SK-N-SH treated with all-trans-retinoic acid at 6 μM for 48 hours (cell line): ENCODE results near the gene LRP8.

Experiments
- ARNTL ChIP-seq: fragments of 450-650 bp; formaldehyde crosslinking; IDR thresholded peaks from 2 replicates; pipeline ENCODE4 v1.5.0; 2020; ENCODE audit warnings: low read depth, mild to moderate bottlenecking, moderate library complexity, borderline replicate concordance
- CREB5 ChIP-seq: fragments of 250-450 bp; sonication (Bioruptor Pico); IDR thresholded peaks from 2 replicates; pipeline ENCODE4 v1.5.1; 2020; ENCODE audit warnings: low read depth, mild to moderate bottlenecking, moderate library complexity
- CSDC2 ChIP-seq: fragments of 250-450 bp; sonication (Bioruptor Pico); IDR thresholded peaks from 2 replicates; pipeline ENCODE4 v1.5.0; 2020; ENCODE audit warnings: mild to moderate bottlenecking, moderate library complexity
- CSRNP3 ChIP-seq: fragments of 250-450 bp; sonication (Bioruptor Pico); IDR thresholded peaks from 2 replicates; pipeline ENCODE4 v1.5.1; 2021; ENCODE audit warnings: mild to moderate bottlenecking, moderate library complexity
- PATZ1 ChIP-seq: fragments of 250-450 bp; sonication (Bioruptor Pico); IDR thresholded peaks from 2 replicates; pipeline ENCODE4 v1.8.0; 2020; ENCODE audit warnings: mild to moderate bottlenecking, moderate library complexity, borderline replicate concordance
- PPARA ChIP-seq: fragments of 250-450 bp; sonication (Bioruptor Pico); IDR thresholded peaks from 2 replicates; pipeline ENCODE4 v1.5.0; 2020; ENCODE audit warnings: mild to moderate bottlenecking, borderline replicate concordance
- TCF4 ChIP-seq: fragments of 250-450 bp; sonication (Bioruptor Pico); IDR thresholded peaks from 2 replicates; pipeline ENCODE4 v1.8.0; 2021; ENCODE audit warnings: mild to moderate bottlenecking, moderate library complexity, borderline replicate concordance
- ZFP3 ChIP-seq: fragments of 250-450 bp; sonication (Bioruptor Pico); IDR thresholded peaks from 2 replicates; pipeline ENCODE4 v1.5.0; 2020; ENCODE audit warnings: mild to moderate bottlenecking, moderate library complexity
- ZFP30 ChIP-seq: fragments of 450-650 bp; formaldehyde crosslinking; IDR thresholded peaks from 2 replicates; pipeline ENCODE4 v1.5.0; 2022; ENCODE audit warnings: mild to moderate bottlenecking, moderate library complexity
- ZNF565 ChIP-seq: fragments of 450-650 bp; formaldehyde crosslinking; conservative IDR thresholded peaks from 2 replicates; pipeline ENCODE4 v1.5.0; 2020; ENCODE audit warnings: low read depth, mild to moderate bottlenecking, moderate library complexity
- TF ChIP-seq, protein P1 (sequence below): fragments of 250-450 bp; sonication (Bioruptor Pico); IDR thresholded peaks from 2 replicates; pipeline ENCODE4 v1.8.0; 2021; ENCODE audit warnings: low read depth, mild to moderate bottlenecking, moderate library complexity, borderline replicate concordance

DNA sequence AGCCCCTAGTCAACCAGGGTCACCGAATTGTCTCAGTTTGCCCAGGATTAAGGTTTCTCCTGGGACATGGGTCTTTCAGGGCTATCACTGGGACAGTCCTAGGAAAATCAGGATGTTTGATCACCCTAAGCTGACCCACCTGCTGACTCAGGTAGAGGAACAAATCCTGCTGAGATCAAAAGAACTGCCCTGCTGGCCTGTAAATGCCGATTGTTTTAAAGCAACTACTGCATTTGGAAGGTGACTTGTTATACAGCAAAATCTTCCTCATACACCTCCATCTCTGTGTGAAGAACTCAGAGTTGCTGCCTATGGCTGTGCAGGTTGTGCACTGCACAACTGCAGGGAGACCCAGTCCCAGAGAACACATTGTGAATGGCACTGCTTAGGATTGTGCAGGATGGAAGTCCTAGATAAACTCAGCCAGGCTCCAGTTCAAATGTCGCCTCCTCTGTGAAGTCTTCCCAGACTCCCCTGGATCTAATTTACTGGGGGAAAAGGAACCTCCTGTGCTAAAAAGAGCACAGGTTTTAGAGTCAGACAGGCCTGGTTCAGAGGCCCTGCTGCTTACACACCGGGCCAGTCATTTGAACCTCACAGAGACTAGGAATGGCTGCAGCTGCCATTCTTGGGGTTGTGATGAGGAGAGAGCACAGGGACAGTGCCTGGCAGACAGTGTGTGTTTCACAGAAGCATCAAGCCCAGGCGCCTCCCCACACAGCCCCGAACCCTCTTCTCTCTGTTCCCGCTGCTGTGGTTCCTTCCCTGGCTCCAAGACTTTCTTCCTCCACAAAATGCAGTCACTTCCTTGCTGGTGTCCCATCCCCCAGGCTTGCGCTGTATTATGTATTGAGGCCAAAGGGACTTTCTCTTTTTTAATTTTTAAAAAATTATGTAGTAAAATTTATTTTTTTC lies 23.2 kb upstream of the LRP8 start:
- TF ChIP-seq CREB5 (CRISPR knock-in tag) (no peak), ARNTL (CRISPR knock-in tag) (no peak), PATZ1 (no peak), ZNF565 (CRISPR knock-in tag) (no peak), ZFP3 (no peak), PPARA (CRISPR knock-in tag) (no peak), TCF4 (CRISPR knock-in tag) (no peak), CSDC2 (no peak), ZFP30 (CRISPR knock-in tag) (no peak), CSRNP3 (CRISPR knock-in tag) (no peak)
- TF ChIP-seq, protein P1, sequence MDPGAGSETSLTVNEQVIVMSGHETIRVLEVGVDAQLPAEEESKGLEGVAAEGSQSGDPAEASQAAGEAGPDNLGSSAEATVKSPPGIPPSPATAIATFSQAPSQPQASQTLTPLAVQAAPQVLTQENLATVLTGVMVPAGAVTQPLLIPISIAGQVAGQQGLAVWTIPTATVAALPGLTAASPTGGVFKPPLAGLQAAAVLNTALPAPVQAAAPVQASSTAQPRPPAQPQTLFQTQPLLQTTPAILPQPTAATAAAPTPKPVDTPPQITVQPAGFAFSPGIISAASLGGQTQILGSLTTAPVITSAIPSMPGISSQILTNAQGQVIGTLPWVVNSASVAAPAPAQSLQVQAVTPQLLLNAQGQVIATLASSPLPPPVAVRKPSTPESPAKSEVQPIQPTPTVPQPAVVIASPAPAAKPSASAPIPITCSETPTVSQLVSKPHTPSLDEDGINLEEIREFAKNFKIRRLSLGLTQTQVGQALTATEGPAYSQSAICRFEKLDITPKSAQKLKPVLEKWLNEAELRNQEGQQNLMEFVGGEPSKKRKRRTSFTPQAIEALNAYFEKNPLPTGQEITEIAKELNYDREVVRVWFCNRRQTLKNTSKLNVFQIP (CRISPR knock-in tag), result no peak
